Measurements from ENCODE around the gene PIAS1.

DNA sequence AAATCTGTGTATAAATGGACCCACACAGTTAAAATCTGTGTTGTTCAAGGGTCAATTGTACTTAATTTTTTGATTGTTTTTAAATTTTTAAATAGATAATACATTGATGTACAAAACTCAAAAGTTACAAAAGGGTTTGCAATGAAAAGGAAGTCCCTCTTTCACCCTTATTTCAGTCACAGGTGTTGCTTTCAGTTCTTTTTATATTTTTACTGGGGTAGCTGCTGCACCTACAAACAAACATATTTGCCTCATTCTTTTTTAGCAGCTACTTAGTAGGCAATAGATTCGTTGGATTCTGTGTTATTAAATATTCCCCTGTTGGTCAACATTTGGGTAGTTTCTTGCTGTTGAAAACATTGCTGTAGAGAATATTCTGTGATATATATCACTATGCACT, 44.4 kb downstream of the PIAS1 start:
- TF ChIP-seq POLR2AphosphoS5 (IDR thresholded peaks at IDR 0.05; ENCODE audit: insufficient read depth, low read depth, low read length) (no peak), FOS (IDR thresholded peaks at IDR 0.05; ENCODE audit: borderline replicate concordance, insufficient read depth, low read length) (no peak), POLR2A (IDR thresholded peaks at IDR 0.05; ENCODE audit: low read depth, low read length) (no peak), MAX (IDR thresholded peaks at IDR 0.05; ENCODE audit: insufficient read depth, insufficient read length) (no peak), GATA2 (IDR thresholded peaks at IDR 0.05; ENCODE audit: insufficient read depth, insufficient read length, low read depth, low read length) (no peak), JUN (IDR thresholded peaks at IDR 0.05; ENCODE audit: borderline replicate concordance, insufficient read depth, insufficient read length, low read depth) (no peak), EZH2 (IDR thresholded peaks at IDR 0.05; ENCODE audit: borderline replicate concordance, low read depth, low read length, severe bottlenecking) (no peak)
- TF ChIP-seq, protein P1, sequence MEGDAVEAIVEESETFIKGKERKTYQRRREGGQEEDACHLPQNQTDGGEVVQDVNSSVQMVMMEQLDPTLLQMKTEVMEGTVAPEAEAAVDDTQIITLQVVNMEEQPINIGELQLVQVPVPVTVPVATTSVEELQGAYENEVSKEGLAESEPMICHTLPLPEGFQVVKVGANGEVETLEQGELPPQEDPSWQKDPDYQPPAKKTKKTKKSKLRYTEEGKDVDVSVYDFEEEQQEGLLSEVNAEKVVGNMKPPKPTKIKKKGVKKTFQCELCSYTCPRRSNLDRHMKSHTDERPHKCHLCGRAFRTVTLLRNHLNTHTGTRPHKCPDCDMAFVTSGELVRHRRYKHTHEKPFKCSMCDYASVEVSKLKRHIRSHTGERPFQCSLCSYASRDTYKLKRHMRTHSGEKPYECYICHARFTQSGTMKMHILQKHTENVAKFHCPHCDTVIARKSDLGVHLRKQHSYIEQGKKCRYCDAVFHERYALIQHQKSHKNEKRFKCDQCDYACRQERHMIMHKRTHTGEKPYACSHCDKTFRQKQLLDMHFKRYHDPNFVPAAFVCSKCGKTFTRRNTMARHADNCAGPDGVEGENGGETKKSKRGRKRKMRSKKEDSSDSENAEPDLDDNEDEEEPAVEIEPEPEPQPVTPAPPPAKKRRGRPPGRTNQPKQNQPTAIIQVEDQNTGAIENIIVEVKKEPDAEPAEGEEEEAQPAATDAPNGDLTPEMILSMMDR (IDR thresholded peaks at IDR 0.05; ENCODE audit: extremely low read depth in 1 of 2, insufficient read depth in 1 of 2, low read depth in 1 of 2, low read length in 2 of 2), result no peak

Data from endothelial cell of umbilical vein (primary cell).